Fibroblast of skin of abdomen (primary cell): ENCODE results near the gene TAF11L14. TPM values are rescaled to one million over a fixed set of nuclear protein-coding genes. Genes with fewer than 3 reads are reported as not detected.
"Not testable (repeated sequence)": the region's sequence is repeated elsewhere in the genome, so short reads cannot be mapped to it uniquely, and the experiment has no call there.

Source experiments
- DNase-seq: peaks from one replicate; pipeline ENCODE4 v3.0.0-alpha.2; 2013
- polyA plus RNA-seq, 2 experiments: library from polyadenylated mRNA; unstranded; fragments of 120-200 nt; gene quantifications; one replicate each; pipeline ENCODE4 v1.2.1, GENCODE V29; 2013; ENCODE audit not compliant: insufficient read length in 2 of 2

TAF11L14 gene
- polyA plus RNA-seq (2013, experiment 1 of 2; ENCODE audit: insufficient read length): not detected
- not detected for polyA plus RNA-seq (2013, experiment 2 of 2; ENCODE audit: insufficient read length)

- DNase-seq: no peak
These were observed at the start of gene TAF11L14 for GRCh38 chr5:17634160-17634559. TSS of gene TAF11L14 (plus strand) at chr5:17634460.

DNA sequence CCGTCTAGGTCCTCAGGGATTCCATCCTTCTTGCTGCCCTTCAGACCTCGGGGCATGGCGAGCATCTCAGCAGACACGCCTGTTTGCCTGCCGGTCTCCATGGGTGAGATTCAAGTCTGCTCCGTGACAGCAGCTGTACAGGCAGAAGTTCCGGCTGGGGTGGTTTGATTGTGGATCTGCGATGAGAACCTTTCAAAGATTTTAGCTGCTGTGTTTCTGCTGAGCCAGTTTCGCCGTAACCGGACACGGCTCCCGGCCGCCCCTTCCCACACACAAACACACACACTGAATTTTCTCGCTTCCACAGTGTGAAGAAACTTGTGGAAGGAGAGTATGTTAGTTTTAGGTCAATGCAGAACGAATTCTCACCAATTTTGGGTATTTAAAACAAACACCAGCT, 48.6 kb upstream of the TAF11L14 start, which contains the start of gene TAF11L7:
TSS of gene TAF11L7 (minus strand) at position 101 of the 400 bp plus-strand sequence.
- not testable (repeated sequence) for DNase-seq

GRCh38 chr5:17590860-17591259, 43.4 kb upstream of the TAF11L14 start, which contains the start of gene TAF11L8:
TSS of gene TAF11L8 (minus strand) at chr5:17590960.
- not testable (repeated sequence) for DNase-seq

DNA sequence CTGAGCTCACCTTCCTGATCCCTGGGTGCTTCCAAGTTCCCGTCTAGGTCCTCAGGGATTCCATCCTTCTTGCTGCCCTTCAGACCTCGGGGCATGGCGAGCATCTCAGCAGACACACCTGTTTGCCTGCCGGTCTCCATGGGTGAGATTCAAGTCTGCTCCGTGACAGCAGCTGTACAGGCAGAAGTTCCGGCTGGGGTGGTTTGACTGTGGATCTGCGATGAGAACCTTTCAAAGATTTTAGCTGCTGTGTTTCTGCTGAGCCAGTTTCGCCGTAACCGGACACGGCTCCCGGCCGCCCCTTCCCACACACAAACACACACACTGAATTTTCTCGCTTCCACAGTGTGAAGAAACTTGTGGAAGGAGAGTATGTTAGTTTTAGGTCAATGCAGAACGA, 40.0 kb upstream of the TAF11L14 start, which contains the start of gene TAF11L9:
TSS of gene TAF11L9 (minus strand) at position 140 of the 400 bp plus-strand sequence.
- DNase-seq: not testable (repeated sequence)

DNA sequence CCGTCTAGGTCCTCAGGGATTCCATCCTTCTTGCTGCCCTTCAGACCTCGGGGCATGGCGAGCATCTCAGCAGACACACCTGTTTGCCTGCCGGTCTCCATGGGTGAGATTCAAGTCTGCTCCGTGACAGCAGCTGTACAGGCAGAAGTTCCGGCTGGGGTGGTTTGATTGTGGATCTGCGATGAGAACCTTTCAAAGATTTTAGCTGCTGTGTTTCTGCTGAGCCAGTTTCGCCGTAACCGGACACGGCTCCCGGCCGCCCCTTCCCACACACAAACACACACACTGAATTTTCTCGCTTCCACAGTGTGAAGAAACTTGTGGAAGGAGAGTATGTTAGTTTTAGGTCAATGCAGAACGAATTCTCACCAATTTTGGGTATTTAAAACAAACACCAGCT, 36.5 kb upstream of the TAF11L14 start, which contains the start of gene TAF11L10:
TSS of gene TAF11L10 (minus strand) at position 101 of the 400 bp plus-strand sequence.
- not testable (repeated sequence) for DNase-seq

GRCh38 chr5:17603880-17604279, 30.4 kb upstream of the TAF11L14 start, which contains the start of gene TAF11L11:
TSS of gene TAF11L11 (plus strand) at chr5:17604183.
- not testable (repeated sequence) for DNase-seq

DNA sequence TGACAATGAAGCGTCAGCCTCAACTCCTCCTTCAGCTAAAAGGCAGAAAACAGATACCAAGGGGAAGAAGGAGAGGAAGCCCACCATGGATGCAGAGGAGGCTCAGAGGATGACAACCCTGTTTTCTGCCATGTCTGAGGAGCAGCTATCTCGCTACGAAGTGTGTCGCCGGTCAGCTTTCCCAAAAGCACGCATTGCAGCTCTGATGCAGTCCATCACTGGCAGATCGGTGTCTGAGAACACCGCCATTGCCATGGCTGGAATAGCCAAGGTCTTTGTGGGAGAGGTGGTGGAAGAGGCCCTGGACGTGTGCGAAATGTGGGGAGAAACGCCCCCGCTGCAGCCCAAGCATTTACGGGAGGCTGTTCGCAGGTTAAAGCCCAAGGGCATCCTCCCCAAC, 29.3 kb upstream of the TAF11L14 start:
- DNase-seq: no peak

DNA sequence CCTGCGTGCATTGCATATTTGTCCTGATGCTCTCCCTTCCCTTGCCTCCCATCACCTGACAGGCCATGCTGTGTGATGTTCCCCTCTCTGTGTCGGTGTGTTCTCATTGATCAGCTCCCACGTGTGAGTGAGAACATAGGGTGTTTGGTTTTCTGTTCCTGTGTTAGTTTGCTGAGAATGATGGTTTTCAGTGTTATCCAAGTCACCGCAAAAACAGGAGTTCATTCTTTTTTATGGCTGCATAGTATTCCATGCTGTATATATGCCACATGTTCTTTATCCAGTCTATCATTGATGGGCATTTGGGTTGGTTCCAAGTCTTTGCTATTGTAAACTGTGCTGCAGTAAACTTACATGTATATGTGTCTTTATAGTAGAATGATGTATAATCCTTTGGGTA, 26.8 kb upstream of the TAF11L14 start:
- DNase-seq: not testable (repeated sequence)

GRCh38 chr5:17610092-17610491, 24.2 kb upstream of the TAF11L14 start, which contains the start of gene TAF11L12:
TSS of gene TAF11L12 (plus strand) at chr5:17610392.
- not testable (repeated sequence) for DNase-seq

- no peak for DNase-seq
These were observed 19.2 kb upstream of the TAF11L14 start for GRCh38 chr5:17614872-17615605.

DNA sequence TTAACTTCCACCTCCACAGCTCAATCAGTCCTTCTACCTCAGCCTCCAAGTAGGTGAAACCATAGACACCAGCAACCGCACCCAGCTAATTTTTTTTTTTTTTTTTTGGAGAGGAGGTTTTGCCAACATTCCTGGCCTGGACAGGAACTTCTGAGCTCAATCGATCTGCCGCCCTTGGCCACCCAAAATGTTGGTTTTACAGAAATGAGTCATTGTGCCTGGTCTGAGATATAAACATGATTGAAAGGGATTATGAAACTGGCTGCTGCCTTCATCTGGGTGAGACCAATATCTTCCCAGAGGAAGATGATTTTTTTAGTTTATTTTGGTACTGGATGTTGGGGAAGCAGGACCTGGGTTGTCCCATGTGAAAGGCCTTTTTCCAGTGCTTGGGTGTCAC, 14.9 kb upstream of the TAF11L14 start:
- no peak for DNase-seq

DNA sequence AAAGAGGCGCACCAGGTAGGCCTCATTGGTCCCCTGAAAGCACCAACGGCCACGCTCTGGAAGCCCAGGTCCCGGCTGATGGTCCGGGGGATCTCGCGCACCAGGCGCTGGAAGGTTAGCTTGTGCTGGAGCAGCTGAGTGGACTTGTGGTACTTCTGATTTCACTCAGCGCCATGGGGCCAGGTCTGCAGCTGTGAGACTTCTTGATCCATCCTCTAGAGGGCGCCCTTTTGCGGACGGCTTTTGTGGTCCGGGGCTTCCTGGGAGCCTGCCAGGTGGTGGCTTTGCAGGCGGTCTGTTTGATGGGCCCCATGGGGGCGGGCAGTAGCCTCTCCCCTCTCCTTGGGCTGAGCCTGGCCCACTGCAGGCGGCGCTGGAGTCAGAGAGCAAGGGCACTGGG, 13.6 kb upstream of the TAF11L14 start:
- DNase-seq: no peak

DNA sequence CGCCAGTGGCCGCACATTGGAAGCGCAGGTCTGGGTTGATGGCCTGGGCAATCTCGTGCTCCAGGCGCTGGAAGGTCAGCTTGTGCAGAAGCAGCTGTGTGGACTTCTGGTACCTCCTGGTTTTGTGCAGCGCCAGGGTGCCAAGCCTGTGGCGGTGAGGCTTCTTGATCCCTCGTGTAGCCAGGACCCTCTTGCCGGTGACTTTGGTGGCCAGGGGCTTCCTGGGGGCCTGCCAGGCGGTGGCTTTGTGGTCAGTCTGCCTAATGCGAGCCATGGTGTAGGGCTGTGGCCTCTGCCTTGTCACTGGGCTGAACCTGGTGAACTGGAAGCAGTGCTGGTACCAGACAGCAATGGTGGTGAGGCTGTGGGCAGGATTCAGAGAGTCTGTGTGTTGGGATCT, 8.6 kb upstream of the TAF11L14 start:
- DNase-seq: no peak

DNA sequence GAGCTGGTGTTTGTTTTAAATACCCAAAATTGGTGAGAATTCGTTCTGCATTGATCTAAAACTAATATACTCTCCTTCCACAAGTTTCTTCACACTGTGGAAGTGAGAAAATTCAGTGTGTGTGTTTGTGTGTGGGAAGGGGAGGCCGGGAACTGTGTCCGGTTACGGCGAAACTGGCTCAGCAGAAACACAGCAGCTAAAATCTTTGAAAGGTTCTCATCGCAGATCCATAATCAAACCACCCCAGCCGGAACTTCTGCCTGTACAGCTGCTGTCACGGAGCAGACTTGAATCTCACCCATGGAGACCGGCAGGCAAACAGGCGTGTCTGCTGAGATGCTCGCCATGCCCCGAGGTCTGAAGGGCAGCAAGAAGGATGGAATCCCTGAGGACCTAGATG, 2.5 kb upstream of the TAF11L14 start, which contains the start of gene TAF11L13:
TSS of gene TAF11L13 (plus strand) at position 301 of the 400 bp plus-strand sequence.
- DNase-seq: not testable (repeated sequence)

DNA sequence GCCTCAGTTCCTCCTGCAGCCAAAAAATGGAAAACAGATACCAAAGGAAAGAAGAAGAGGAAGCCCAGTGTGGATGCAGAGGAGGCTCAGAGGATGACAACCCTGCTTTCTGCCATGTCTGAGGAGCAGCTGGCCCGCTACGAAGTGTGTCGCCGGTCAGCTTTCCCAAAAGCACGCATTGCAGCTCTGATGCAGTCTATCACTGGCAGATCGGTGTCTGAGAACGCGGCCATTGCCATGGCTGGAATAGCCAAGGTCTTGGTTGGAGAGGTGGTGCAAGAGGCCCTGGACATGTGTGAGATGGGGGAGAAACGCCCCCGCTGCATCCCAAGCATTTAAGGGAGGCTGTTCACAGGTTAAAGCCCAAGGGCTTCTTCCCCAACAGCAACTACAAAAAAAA, 15.0 kb downstream of the TAF11L14 start:
- not testable (repeated sequence) for DNase-seq

GRCh38 chr5:17655201-17655759, 21.0 kb downstream of the TAF11L14 start:
- DNase-seq: not testable (repeated sequence)

DNA sequence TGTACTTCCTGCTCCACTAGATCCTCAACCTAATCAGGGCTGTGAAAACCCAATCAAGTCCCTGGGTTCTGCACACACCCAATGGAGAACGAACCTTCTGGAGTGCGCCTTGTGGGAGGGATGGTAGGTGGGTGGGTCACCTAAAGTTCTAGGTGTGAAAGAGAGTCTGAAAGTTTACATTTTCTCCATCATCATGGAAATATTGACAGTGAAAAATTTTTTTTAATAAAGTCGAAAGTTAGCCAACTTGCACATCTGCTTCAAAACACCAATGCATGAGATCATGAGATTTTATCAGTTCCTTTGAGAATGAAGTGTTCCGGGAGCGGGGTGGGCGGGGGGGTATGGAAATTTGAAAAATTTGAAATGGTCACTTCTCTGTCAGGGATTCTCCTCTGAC, 21.7 kb downstream of the TAF11L14 start:
- DNase-seq: no peak

GRCh38 chr5:17663182-17663581, 28.9 kb downstream of the TAF11L14 start:
- no peak for DNase-seq

DNA sequence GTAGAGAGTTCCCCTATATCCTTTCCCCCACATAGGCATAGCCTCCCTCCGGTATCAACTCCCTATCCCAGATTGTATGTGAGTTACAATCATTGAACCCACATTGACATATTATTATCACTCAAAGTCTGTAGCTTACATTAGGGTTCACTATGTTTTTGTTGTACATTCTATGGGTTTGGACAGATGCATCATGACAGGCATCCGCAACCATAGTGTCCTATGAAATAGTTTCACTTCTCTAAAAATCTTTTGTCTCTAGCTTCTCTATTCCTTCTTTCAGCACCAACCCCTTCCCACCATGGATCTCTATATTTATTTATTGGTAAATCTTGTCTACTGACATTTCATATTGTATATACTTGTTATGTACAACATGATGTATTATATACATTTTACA, 31.6 kb downstream of the TAF11L14 start:
- DNase-seq: no peak

DNA sequence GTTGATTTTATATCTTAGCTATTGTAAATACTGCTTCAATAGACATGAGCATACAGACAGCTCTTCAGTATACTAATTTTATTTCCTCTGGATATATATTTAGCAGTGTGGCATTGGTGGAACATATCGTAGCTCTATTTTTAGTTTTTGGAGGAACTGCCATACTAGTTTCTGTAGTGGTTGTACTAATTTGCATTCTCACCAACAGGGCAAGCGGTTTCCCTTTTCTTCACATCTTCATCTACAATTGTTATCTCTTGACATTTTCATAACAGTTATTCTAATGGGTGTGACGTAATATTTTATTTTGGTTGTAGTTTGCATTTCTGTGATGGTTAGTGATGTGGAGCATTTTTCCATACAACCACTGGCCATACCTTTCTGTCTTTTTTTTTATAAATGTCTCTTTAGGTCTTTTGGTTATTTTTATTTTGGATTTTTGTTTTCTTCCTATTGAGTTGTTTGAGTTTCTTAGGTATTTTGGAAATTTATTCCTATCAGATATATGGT, 32.5 kb downstream of the TAF11L14 start:
- DNase-seq: no peak

GRCh38 chr5:17670353-17670752, 36.1 kb downstream of the TAF11L14 start:
- no peak for DNase-seq

- no peak for DNase-seq
These were observed 44.6 kb downstream of the TAF11L14 start for GRCh38 chr5:17678751-17679324.
